ENCODE data around the gene GPATCH8. TPM values are rescaled to one million over a fixed set of nuclear protein-coding genes. Genes with fewer than 3 reads are reported as not detected.
A peak's percentile ranks its signal among the peaks of the same experiment; 100 is the strongest.
"Not testable (repeated sequence)": the region's sequence is repeated elsewhere in the genome, so short reads cannot be mapped to it uniquely, and the experiment has no call there.

Gene GPATCH8
- total and polyA plus RNA-seq, 2 donors (not counting 1 experiment from before 2014, with no cell fraction given), result 13.7 to 19.3 TPM

GRCh38 chr17:44506939-44507604 lies 3.9 kb upstream of the GPATCH8 start:
- H3K4me2 ChIP-seq (ENCODE audit: extremely low read depth, insufficient read depth, low read length); H3K9ac ChIP-seq (ENCODE audit: insufficient read depth, low read length); H3K27me3 ChIP-seq (ENCODE audit: control insufficient read depth, insufficient read depth, low read length); DNase-seq (ENCODE audit: low read depth in 2 of 2); H3K36me3 ChIP-seq (ENCODE audit: control insufficient read depth, insufficient read depth, low read length); H4K20me1 ChIP-seq (ENCODE audit: control insufficient read depth, extremely low read depth, insufficient read depth, low read length); H3K4me1 ChIP-seq (ENCODE audit: control insufficient read depth, extremely low read depth, insufficient read depth, low read length); H3K4me3 ChIP-seq (replicated peaks in 1 of 4; ENCODE audit: control extremely low read depth in 1 of 4, insufficient read depth in 1 of 4, low read depth in 3 of 4, low read length in 4 of 4); H3K9me3 ChIP-seq (ENCODE audit: control insufficient read depth, insufficient read depth, low read depth, low read length); H2AFZ ChIP-seq (ENCODE audit: low read length); H3K27ac ChIP-seq (ENCODE audit: insufficient read depth, low read length): not testable (repeated sequence)
- peaks cover 10% of the 10 kb centered on the region for H3K79me2 ChIP-seq (ENCODE audit: control insufficient read depth, insufficient read depth, low read length)

- H4K20me1 ChIP-seq (ENCODE audit: control insufficient read depth, extremely low read depth, insufficient read depth, low read length), result no peaks in the 10 kb centered on the region
- peak overlapping the region; percentile 93 for H3K27ac ChIP-seq (ENCODE audit: insufficient read depth, low read length)
- H3K27me3 ChIP-seq (ENCODE audit: control insufficient read depth, insufficient read depth, low read length), result no peaks in the 10 kb centered on the region
- no peaks in the 10 kb centered on the region for H3K9me3 ChIP-seq (ENCODE audit: control insufficient read depth, insufficient read depth, low read depth, low read length)
- no peaks in the 10 kb centered on the region for H3K4me1 ChIP-seq (ENCODE audit: control insufficient read depth, extremely low read depth, insufficient read depth, low read length)
- H3K4me3 ChIP-seq (replicated peaks in 1 of 4; ENCODE audit: control extremely low read depth in 1 of 4, insufficient read depth in 1 of 4, low read depth in 3 of 4, low read length in 4 of 4), result peak overlapping the region; percentile 73 to 96 (median 82)
- H3K79me2 ChIP-seq (ENCODE audit: control insufficient read depth, insufficient read depth, low read length), result peaks cover 54% of the 10 kb centered on the region
- peak; percentile 15 to 23 for DNase-seq (ENCODE audit: low read depth in 2 of 2)
- TF ChIP-seq EZH2 (IDR thresholded peaks at IDR 0.05; ENCODE audit: low read length, missing control alignments) (no peak), CTCF (conservative IDR thresholded peaks at IDR 0.05 in 1 of 2, IDR thresholded peaks at IDR 0.05 in 1 of 2; ENCODE audit: low read depth in 1 of 2, low read length in 2 of 2) (no peak)
- H2AFZ ChIP-seq (ENCODE audit: low read length), result peak overlapping the region; percentile 92
- H3K9ac ChIP-seq (ENCODE audit: insufficient read depth, low read length), result peak overlapping the region; percentile 94
- H3K36me3 ChIP-seq (ENCODE audit: control insufficient read depth, insufficient read depth, low read length), result no peaks in the 10 kb centered on the region
- peak overlapping the region; percentile 71 for H3K4me2 ChIP-seq (ENCODE audit: extremely low read depth, insufficient read depth, low read length)
These were observed 534 bp downstream of the GPATCH8 start for GRCh38 chr17:44502598-44503146.

GRCh38 chr17:44501866-44502375 lies 1.3 kb downstream of the GPATCH8 start:
- Histone ChIP-seq H3K9me3 (ENCODE audit: control insufficient read depth, insufficient read depth, low read depth, low read length) (no peaks in the 10 kb centered on the region), H3K36me3 (ENCODE audit: control insufficient read depth, insufficient read depth, low read length) (no peaks in the 10 kb centered on the region), H3K27me3 (ENCODE audit: control insufficient read depth, insufficient read depth, low read length) (no peaks in the 10 kb centered on the region), H3K4me3 (replicated peaks in 1 of 4; ENCODE audit: control extremely low read depth in 1 of 4, insufficient read depth in 1 of 4, low read depth in 3 of 4, low read length in 4 of 4) (peak overlapping the region; percentile 73 to 96 (median 82)), H3K4me2 (ENCODE audit: extremely low read depth, insufficient read depth, low read length) (peak overlapping the region; percentile 71), H3K4me1 (ENCODE audit: control insufficient read depth, extremely low read depth, insufficient read depth, low read length) (no peaks in the 10 kb centered on the region), H2AFZ (ENCODE audit: low read length) (no peak overlapping the region), H3K79me2 (ENCODE audit: control insufficient read depth, insufficient read depth, low read length) (peaks cover 61% of the 10 kb centered on the region), H4K20me1 (ENCODE audit: control insufficient read depth, extremely low read depth, insufficient read depth, low read length) (no peaks in the 10 kb centered on the region), H3K9ac (ENCODE audit: insufficient read depth, low read length) (peak overlapping the region; percentile 94), H3K27ac (ENCODE audit: insufficient read depth, low read length) (peak overlapping the region; percentile 93)
- TF ChIP-seq CTCF (conservative IDR thresholded peaks at IDR 0.05 in 1 of 2, IDR thresholded peaks at IDR 0.05 in 1 of 2; ENCODE audit: low read depth in 1 of 2, low read length in 2 of 2) (no peak), EZH2 (IDR thresholded peaks at IDR 0.05; ENCODE audit: low read length, missing control alignments) (no peak)
- DNase-seq (ENCODE audit: low read depth in 2 of 2), result peak; percentile 11 to 16

Data from fibroblast of lung (primary cell).